GM19193 (cell line): ENCODE measurements around the gene LILRB3.
A peak's percentile ranks its signal among the peaks of the same experiment; 100 is the strongest.

Experiments
- POLR2A ChIP-seq: IDR thresholded peaks from 4 replicates; pipeline ENCODE4 v1.6.1; 2011; ENCODE audit not compliant: insufficient read depth, insufficient read length; ENCODE audit errors: extremely low read depth

The LILRB3 gene

DNA sequence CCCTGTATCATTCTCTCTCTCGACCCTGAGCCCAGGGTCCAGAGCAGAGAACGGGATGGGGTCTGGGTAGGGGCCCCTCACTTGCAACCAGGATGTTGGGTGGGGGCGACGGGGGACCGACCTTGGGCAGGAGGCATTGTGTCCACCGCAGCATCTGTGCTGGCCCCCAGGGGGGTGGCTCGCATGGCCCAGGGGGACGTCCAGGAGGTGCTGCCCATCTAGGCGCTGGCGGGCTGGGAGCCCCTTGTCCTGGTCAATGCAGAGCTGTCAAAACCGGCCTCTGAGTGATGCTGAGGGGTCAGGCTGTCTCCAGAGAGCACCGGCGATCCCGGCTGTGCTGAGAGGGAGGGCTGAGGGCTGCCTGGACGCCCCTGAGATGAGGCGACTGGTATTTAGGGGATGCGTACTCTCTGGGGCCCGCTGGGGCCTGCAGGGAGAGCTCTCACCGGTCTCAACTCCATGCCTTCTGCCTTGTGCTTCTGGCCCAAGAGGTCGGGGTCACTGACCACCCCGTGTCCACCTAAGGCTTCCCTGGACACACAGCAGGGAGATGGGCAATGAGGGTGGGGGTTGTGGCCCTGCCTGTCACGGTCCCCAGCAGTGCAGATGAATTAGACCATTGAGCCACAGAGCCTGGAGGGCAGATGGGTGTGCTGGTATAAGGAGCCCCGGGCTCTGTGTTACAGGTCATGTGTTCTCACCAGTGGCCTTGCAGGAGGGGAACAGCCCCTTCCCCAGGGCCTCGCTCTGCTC, 13.6 kb downstream of the LILRB3 start:
- TF ChIP-seq POLR2A: no peak

DNA sequence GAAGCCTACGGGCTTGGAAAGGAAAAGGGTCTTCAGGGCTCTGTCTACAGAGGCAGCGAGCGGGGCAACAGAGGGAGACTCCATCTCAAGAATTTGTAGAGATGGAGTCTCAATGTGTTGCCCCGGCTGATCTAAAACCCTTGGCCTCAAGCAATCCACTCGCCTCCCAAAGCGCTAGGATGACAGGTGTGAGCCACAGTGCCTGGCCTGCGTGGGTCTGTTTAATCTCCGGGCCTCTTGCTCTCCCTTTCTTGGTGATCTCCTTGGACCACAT, 14.1 kb downstream of the LILRB3 start:
- no peak for TF ChIP-seq POLR2A

DNA sequence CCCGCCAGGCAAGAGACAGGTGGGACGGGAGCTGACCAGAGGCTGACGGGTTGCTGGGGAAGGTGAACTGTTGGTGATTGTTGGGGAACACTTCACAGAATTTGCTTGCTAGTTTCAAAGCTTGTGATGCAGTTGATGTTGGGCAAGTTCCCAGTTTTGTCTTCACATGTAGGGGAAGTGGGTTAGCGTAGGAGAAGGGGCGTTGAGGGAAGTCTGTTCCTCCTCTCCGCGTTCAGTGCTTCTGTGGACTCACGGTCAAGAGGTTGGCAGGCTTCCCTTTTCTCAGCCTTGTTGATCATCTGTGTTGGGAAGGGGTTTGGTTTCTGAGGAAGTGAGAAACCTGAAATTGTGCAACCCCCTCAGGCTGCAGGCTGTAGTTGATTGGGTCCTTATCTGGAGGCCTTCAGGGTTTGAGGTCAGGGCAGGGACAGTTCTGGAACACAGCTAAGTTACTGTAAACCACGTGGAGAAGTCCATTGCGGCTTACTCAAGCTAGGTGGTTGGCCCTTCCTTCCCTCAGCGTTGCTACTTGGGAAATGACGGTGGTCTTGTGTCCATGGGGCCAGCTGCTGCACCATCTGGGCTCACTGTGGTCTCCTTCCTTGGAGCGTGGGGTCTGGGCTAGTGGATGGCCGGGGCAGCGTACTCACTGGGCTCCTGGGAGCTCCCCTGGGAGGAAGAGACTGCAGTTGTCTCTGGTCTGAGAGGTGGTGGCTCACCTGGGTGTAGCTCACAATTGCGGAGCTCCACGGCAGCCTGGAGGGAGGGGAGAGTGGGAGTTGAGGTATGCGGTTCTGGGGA, 14.6 kb downstream of the LILRB3 start:
- peak; percentile 49 for TF ChIP-seq POLR2A

- no peak for TF ChIP-seq POLR2A
Measured at GRCh38 chr19:54207676-54207982, 15.2 kb downstream of the LILRB3 start.

DNA sequence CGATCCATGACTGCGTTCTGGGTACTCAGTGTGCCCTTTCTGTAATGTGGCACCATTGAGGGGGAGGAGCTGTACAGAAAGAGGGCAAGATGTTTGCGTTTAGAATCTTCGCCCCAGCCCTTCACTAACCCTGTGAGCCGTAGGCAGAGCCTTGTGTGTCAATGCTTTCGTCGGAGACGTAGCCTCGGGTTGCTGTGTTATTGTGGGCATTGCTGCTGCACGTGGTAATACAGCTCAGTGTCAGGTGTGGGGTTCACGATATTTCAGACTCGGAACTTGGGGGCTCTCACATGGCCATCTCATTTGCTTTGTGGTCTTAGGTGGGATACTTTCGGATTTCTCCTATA, 16.0 kb downstream of the LILRB3 start:
- no peak for TF ChIP-seq POLR2A

GRCh38 chr19:54206030-54206830, 16.6 kb downstream of the LILRB3 start:
- no peak for TF ChIP-seq POLR2A

- no peak for TF ChIP-seq POLR2A
Measured at GRCh38 chr19:54204767-54205468, 17.9 kb downstream of the LILRB3 start.

DNA sequence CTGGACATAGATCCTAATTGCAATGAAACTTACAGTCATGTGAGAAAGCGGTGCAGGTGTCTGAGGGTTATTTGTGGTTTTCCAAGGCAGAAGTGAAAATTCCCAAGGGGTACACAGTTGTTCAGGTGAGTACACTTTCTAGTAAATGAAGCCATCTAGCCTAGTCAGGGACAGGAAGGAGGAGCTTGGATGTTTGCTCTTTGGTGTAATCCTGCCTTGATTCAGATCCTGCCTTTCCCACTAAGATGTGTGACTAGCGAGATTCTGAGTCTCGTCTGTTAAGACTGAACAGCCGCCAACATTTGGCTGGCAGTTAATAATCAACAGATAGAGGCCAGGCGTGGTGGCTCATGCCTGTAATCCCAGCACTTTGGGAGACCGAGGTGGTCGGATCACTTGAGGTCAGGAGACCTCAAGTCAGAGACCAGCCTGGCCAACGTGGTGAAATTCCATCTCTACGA, 19.6 kb downstream of the LILRB3 start:
- TF ChIP-seq POLR2A: no peak

DNA sequence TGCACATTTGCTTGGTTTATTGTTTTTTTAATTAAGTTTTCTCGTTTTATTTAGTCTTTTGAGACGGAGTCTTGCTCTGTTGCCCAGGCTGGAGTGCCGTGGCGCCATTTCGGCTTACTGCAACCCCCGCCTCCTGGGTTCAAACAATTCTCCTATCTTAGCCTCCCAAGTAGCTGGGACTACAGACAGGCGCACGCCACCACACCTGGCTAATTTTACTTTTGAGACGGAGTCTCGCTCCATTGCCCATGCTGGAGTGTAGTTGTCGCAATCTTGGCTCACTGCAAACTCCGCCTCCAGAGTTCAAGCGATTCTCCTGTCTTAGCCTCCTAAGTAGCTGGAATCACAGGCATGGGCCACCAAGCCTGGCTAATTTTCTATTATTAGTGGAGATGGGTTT, 20.8 kb downstream of the LILRB3 start:
- no peak for TF ChIP-seq POLR2A

GRCh38 chr19:54201172-54201701, 21.6 kb downstream of the LILRB3 start:
- no peak for TF ChIP-seq POLR2A

- TF ChIP-seq POLR2A: no peak
Measured at GRCh38 chr19:54199401-54199800, 23.4 kb downstream of the LILRB3 start.

DNA sequence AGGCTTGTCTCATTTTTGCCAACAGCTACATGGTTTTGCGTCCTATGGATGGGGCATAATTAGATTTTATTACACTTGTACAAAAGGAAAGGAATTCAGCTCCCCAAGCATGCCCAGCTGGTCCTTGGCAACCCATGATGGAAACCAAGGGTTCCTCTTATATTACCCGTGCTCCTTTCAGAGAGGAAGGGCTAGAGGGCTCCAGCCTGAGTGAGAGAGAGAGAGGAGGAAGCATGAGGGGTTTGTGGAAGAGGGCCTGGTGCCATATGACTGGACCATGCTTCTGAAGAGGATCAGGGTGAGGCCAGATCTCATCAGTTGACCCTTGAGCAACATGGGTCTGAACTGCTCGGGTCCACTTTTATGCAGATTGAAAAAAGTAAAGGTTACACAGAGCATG, 25.7 kb downstream of the LILRB3 start:
- TF ChIP-seq POLR2A: no peak

GRCh38 chr19:54196536-54196935, 26.3 kb downstream of the LILRB3 start:
- no peak for TF ChIP-seq POLR2A

GRCh38 chr19:54193011-54193410, 29.8 kb downstream of the LILRB3 start:
- no peak for TF ChIP-seq POLR2A

DNA sequence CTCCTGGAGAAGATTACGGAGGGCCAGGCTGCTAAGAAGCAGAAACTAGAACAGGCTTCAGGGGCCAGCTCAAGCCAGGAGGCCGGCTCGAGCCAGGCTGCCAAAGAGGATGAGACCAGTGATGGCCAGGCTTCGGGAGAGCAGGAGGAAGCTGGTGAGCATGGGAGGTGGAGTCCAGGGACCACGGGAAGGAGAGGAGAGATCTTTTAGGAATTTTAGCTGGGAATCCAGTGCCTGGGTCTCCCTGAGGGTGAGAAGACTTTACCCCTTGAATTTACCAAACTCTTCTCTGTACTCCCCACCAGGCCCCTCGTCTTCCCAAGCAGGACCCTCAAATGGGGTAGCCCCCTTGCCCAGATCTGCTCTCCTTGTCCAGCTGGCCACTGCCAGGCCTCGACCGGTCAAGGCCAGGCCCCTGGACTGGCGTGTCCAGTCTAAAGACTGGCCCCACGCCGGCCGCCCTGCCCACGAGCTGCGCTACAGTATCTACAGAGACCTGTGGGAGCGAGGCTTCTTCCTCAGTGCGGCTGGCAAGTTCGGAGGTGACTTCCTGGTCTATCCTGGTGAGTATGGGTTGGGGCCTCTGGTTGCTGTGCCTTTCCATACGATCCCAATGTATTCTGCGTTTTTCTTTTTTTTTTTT, 30.9 kb downstream of the LILRB3 start:
- no peak for TF ChIP-seq POLR2A
